Stimulated activated CD8-positive, alpha-beta memory T cell treated with anti-CD3 and anti-CD28 coated beads, Interleukin-7, amount 100 ng/mL, for 4 hours (primary cell): ENCODE results near the gene KCTD17.

Experiments used
- DNase-seq, 2 donors: peaks; one replicate each; pipeline ENCODE4 v3.0.0-alpha.2; 2020; ENCODE audit warnings: low read depth in 2 of 2

KCTD17 gene

GRCh38 chr22:37079668-37080171 lies 28.2 kb downstream of the KCTD17 start:
- DNase-seq: peak; percentile 79 to 87

- no peak for DNase-seq
Observed at GRCh38 chr22:37080438-37080837, 28.9 kb downstream of the KCTD17 start.

- no peak for DNase-seq
Observed at GRCh38 chr22:37080838-37081237, 29.3 kb downstream of the KCTD17 start.

GRCh38 chr22:37082251-37082873 lies 30.8 kb downstream of the KCTD17 start:
- DNase-seq: no peak

- DNase-seq: no peak
Observed at GRCh38 chr22:37083914-37084313, 32.4 kb downstream of the KCTD17 start.

- no peak for DNase-seq
Observed at GRCh38 chr22:37084385-37084784, 32.8 kb downstream of the KCTD17 start.

- DNase-seq: no peak
Observed at GRCh38 chr22:37086184-37086583, 34.6 kb downstream of the KCTD17 start.

GRCh38 chr22:37088108-37088605 lies 36.6 kb downstream of the KCTD17 start:
- DNase-seq: no peak

GRCh38 chr22:37088750-37089408 lies 37.3 kb downstream of the KCTD17 start:
- no peak for DNase-seq

GRCh38 chr22:37089434-37089833 lies 37.9 kb downstream of the KCTD17 start:
- DNase-seq: no peak

- no peak for DNase-seq
Observed at GRCh38 chr22:37090920-37091695, 39.6 kb downstream of the KCTD17 start.

GRCh38 chr22:37091994-37092393 lies 40.5 kb downstream of the KCTD17 start:
- no peak for DNase-seq

- no peak for DNase-seq
Observed at GRCh38 chr22:37092997-37093396, 41.5 kb downstream of the KCTD17 start.

GRCh38 chr22:37094239-37094638 lies 42.7 kb downstream of the KCTD17 start:
- DNase-seq: no peak

GRCh38 chr22:37095113-37095512 lies 43.6 kb downstream of the KCTD17 start:
- DNase-seq: peak; percentile 66 to 72

- DNase-seq: no peak
Observed at GRCh38 chr22:37097346-37097745, 45.8 kb downstream of the KCTD17 start.

- DNase-seq: no peak
Observed at GRCh38 chr22:37098976-37099591, 47.5 kb downstream of the KCTD17 start.

- DNase-seq: no peak
Observed at GRCh38 chr22:37100589-37101127, 49.1 kb downstream of the KCTD17 start.

- DNase-seq: no peak
Observed at GRCh38 chr22:37101311-37102066, 49.9 kb downstream of the KCTD17 start.

GRCh38 chr22:37103151-37103550 lies 51.6 kb downstream of the KCTD17 start:
- no peak for DNase-seq
